Stimulated activated CD8-positive, alpha-beta memory T cell treated with anti-CD3 and anti-CD28 coated beads, Interleukin-12 subunit alpha, Interleukin-12 subunit beta, amount 100 ng/mL, for 4 hours (primary cell): ENCODE results near the gene RHBG.

Experiments
- DNase-seq: peaks from one replicate; pipeline ENCODE4 v3.0.0-alpha.2; 2020; ENCODE audit warnings: low read depth

The RHBG gene

DNA sequence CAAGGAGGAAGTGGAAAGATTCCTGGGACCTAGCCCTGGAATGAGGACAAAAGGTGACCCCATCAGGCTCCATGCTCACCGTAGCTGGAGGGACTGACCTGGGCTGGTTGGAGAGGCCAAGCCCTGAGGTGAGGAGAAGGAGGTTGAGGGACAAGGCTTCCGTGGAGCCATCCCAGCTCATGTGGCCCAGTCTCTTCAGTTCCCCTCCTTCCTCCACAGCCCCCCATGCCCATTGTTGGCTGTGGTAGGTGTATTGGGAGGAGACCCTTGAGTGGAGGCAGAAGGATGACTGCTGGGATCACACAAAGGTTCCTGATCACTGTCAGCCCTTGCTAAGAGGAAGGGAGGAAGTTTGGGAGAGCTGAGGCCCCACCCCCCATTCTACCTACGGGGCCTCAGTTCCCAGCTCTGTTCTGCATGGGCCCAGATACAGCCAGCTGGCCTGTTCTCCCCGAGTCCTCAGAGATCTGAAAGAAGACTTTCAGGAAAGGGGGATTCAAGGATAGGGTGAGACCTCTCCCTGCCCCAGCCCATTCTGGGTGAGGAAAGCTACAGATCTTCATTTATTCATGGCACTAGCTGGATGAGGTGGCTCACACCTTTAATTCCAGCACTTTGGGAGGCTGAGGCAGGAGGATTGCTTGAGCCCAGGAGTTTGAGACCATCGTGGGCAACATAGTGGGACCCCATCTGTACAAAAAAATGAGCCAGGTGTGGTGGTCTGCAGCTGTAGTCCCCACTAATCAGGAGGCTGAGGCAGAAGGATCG, 17.3 kb downstream of the RHBG start:
- no peak for DNase-seq

DNA sequence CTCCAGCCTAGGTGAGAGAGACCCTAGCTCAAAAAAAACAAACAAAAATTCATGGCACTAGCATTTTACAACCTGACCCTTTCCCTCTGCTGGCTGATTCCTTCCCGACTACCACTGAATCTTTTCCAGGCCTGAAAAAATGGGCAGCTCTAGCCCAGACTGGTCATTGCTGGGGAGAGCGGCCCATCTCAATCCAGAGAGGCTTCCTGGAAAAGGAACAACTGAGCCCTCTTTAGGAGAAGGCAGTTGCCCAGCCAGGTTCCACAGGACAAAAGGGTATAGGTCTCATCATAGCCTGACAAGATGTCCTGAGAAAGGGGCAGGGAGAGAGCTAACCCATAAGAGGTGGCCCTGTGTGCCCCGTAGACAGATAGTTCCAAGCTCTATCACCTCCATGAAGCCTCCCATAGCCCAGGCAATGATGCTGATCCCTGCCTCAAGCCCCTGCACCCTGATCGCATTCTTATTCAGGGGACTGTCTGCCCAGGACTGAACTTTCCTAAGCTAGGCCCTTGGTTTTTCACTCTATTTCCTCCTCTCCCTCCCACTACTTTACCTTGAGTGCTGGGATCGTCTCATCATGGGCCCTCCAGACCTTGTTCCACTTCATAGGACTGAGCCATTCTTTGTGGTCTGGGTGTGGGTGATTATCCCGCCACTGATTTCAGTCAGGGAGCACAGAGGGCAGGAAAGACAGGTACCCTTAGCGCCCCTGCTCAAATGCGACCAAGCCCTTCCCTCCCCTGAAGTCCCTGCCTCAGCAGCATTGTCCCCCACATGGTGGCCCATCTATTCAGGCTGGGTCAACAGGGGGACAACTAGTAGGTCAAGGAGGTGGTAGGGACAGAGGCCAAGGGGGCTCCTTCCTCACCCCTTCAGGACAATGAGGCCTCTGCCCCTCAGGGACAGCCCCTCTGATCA, 18.2 kb downstream of the RHBG start:
- DNase-seq: no peak

DNA sequence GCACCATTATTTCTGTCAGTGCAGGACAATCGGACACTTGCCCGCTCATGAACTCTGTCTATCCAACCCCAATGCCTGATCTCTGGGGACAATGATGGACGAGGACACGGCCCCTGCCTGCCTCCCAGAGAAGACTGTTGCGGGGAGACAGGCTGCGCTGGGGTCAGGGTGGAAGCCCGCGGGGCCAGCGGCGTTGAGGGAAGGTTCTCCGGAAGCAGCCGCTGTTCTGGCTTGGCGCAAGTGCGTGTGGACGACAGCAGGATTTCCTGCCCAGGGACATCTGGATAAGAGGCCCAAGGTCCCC, 18.8 kb downstream of the RHBG start:
- DNase-seq: no peak

DNA sequence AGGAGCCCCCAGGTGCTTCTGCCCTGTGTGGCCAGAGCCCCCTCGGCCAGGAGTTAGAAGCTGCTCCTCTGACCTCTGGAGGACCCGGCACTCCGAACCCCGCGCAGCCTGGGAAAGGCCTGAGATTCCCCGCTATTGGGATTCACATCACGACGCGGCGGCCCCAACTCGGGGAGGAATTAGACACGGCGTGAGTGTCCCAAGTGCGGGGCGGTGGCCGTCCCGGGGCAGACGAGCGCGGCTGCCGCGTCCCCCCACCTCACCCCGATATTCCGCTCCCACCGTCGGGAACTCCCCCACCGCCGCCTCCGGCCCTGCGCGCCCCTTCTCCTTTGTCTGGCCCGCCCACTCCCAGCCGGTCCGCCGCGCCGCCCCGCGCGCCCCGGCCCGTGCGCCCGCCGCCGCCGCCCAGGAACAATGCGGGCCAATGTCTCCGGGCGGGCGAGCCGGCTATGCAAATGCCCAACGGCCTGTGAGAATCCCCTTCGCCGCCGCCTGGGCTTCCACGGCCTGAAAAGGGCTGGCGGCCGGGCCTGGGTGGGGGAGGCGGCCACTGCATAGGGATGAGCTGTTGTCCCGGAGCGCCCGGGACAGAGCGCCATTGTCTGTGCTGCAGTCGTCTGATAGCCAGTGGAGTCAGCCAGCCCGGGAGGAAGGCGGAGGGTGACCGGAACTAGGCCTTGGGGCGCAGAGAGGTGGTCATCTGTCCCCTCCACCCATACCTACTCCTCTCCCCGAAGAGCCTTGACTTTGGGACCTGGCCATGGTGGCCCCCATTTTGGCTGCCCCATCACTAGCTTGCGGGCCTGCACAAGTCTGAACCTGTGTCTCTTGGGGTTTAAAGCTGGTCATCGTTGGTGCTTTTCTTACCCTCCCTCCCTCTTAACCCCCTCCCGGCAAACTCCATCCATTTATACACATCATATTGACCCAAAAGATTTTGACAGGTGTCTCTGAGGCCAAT, 19.4 kb downstream of the RHBG start:
- no peak for DNase-seq

DNA sequence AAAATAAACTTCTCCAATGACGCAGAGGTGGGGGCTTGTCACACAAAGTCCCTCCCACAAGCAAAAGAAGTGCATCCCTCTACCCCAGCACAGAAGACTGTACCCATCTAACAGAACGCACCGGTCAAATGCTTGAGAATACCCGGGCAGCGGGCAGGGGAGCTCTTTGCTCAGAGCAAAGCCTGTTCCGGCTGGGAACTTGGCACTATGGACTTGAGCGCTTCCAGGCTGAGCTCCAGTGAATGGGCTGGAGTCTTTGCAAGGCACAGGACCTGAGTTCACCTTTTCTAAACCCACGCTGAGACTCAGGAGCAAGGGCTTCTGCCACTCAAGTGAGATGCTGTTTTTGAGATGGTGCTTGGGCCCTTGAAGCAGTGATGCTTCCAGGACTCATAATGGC, 20.3 kb downstream of the RHBG start:
- DNase-seq: no peak

DNA sequence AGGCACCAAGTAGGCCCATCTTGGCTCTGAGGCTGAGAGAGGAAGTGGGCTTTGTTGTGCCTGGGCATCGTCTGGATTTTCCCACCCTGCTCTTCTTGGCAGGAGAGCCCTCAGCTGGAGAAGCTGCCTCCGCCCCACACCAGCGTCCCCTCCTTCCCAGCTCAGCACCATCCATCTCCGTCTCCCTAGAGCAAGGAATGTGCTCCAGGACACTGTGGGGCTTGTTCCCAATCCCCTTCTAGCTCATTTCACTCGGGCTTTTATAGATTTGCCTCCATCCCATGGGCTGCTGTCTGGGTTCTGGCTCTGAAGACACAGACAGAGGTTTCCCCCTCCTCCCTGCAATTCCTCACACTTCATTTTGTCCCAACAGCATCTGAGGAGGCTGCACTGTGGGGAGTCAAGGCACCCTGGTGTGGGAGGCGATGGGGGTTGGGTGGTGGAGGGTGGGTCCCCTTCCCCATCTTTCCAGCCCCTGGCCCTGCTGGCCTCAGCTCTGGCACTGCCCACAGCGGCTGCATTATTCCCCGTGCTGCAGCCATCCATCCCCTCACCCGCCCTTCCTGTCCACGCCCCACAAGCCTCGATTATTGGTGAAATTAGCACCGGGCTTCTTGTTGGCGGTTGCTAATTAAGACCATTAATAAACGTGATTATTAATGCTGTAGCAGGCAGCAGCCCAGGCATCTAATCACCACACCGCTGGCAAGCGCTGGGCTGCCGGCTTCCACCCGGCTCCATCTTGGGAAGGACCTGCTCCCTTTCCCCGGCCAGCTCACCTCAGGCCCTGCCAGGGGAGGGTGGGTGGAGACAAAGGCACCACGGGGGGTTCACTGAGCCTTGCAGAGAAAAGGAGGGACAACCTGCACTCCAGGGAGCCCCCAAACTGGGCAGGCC, 21.7 kb downstream of the RHBG start:
- DNase-seq: no peak

DNA sequence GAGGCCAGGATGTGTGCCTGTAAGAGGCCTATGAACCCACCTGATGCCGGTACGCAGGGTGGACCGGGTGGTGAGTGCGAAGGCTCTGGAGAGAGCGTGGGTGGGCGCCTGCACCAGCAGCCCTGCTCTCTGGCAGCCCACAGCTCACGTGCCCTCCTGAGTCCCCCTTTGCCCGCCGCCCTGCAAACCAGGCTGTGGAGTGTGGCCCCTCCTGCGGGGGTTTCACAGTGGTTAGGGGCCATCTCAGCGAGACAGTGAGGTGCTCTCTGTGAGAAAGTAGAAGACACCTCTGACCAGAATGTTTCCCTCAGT, 22.3 kb downstream of the RHBG start:
- DNase-seq: no peak

DNA sequence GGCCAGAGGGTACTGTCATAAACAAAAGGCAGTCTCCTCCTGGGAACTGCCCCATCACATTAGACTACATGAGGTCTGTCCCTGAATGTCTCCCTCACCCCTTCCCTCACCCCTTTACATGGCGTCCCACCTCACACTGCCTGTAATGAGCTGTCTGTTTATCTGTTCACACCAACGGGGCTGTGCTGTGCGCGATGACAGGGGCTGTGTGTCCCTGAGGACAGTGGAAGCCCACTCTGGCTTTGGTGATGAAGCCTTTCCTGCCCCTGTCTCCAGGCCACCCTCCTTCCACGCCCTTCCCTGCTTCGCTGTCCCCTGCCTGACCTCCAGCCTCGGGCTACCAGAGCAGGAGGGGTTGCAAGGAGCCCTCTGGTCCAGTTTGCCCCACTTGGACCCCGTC, 22.7 kb downstream of the RHBG start:
- no peak for DNase-seq

DNA sequence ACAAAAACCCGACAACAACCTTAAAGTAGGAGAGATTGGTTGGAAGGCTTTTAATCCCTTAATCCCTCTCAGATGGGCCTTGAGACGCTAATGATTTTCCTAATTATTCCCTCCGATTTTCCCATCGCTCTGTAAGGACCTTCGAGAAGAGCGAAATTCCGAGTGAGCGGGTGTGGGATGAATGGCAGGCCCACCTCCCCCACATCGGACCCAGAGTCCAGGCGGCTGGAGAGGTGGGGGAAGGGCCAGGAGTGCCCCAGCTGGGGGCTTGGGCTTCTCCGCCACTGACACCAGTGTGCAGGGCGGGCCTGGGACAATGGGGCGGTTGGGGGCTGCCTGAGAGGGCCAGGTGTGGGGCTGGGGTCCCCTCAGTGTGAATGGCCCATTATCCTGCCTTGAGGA, 23.4 kb downstream of the RHBG start:
- no peak for DNase-seq

DNA sequence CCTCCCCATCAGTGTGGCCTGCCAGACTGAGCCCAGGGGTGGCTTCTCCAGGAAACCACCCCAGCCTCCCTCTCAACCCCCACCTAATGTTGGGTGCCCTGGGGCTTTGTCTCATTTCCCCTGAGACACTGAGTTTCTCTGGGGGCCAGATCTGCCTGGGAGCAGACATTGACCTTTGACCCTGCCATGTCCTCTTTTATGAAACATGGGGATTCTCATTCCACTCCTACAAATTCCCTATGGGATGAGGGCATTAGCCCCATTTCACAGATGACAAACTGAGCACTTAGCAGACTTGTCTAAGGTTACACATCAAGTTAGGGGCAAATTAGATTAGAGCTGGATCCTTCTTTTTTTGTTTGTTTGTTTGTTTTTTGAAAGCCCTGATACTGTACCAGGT, 24.1 kb downstream of the RHBG start:
- DNase-seq: no peak

DNA sequence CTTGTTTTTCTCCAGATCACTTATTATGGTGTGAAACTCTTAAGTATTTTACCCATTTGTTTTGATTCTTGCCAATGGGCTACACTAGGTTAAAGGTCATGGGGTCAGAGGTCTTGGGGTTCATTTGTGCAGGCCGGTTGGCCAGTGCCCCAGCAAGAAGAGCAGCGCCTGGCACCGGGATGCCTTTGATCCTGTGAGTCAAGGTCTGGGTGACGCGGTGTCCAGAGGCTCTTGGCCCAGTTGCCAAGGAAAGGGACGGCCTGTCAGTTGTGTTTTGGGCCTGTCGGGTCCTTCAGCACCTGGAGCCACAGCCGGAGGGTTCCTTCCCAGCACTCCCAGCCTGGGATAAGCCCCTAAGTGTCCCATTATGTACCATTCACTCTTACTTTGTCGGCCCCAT, 25.1 kb downstream of the RHBG start:
- no peak for DNase-seq

DNA sequence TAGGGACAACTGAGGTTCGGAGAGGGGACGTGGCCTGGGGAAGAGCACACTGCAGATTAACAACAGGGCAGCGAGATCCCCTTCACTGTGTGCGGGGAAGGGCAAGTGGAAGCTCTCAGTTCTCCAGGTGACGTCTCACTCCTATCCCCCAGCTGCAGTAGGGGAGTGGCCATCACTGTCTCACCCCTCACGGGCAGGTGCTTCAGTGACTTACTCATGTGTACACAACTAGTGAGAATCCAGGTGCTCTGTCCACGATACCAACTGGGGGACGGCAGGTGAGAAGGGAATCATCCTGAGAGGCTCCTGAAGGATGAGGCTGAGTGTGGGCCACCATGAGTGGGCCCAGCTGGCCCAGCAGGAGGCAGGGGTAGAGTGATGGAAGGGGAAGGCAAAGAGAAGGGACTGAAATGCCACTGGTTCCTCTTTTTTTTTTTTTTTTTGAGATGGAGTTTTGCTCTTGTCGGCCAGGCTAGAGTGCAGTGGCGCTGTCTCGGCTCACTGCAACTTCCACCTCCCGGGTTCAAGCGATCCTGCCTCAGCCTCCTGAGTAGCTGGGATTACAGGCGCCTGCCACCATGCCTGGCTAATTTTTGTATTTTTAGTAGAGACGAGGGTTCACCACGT, 25.9 kb downstream of the RHBG start:
- DNase-seq: no peak

DNA sequence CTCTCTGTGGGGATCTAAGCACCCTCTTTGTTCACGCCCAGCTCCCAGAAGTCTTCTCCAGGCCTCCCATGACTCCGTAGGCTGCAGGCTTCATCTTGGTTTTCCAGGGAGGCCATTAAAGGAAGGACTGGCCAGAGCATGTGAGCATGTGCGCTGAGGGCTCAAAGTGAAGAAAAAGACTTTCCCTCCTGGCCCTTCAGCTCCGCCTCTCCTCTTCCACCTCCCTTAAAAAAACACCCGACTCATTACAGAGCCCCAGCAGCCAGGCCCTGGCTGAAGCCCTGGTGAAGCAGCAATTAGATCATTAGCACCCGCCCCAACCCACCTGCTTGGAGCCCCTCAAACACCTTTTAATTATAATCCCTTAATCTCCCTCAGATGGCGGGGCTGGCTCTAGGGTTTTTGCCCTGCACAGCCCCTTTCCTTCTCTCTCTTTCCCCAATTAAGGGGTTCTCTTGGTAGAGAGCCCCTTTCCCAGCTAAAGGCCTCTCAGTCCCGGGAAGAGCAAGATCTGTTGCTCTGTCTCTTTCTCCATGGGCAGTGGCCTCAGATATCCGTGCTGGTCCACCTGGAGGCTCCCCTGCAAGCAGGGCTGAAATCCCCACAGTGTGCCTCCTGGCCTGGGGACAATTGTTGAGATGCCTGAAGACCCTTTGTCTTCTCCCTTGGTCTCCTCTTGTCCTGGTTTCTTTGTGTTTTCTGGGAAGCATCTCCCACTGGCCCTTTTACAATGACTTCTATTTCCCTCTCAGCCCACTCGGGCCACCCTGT, 30.5 kb downstream of the RHBG start:
- DNase-seq: no peak

DNA sequence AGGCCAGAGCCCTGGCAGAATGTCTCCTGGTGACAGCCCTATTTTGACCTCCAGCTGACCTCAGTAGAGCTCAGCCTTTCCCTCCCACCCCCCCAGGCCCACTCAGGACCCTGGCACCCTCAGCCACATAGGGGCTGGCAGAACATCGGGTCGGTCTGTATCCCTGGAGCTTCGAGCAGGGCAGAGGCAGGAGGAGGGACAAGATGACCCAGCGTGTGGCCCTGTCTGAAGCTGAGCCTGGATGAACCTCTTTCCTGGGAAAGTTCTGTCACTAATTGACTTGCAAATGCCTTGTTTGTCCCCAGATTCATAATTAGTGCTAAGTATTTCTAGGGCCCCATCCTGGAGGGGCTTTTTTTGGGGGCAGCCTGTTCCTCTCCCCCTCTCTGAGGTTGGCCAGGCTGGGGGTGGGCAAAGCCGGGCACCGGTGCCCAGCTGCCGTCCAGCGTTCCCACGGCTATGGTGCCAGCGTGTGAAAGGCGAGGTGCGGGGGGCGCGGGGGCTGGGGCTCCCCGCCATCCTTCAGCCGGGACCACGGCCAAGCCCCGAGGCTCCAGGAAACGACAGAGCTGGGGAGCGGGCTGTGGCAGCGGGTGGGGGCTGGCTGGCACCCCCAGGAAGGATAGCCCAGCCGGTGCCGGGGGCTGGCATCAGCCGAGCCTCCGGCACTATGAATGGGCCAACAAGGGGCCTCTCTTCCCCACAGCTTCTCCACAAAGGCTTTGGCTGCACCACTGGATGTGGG, 31.4 kb downstream of the RHBG start:
- no peak for DNase-seq

DNA sequence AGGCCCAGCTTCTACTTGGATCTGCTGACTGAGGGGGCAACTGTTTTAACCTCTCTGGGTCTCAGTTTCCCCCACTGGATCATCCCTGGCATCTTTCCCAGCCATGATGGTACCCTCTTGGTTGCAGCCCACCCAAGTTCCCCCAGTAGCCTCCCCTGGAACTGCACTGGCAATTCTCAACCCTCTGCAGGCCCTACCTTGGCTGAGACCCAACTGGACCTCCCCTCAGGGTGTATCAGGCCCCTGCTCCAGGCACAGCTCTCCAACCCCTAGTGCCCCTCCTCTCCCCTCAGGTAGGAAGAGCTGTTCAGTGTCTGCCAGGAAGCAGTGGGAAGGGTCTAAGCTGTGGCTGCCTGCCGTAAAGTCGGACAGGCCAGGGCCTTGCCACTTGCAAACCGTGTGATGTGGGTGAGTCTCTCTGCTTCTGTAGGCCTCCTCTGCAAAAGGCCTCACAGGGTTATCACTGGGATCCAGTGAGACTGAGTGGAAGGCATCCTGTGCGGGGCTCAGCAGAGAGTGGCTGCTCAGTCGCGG, 32.1 kb downstream of the RHBG start:
- DNase-seq: no peak

DNA sequence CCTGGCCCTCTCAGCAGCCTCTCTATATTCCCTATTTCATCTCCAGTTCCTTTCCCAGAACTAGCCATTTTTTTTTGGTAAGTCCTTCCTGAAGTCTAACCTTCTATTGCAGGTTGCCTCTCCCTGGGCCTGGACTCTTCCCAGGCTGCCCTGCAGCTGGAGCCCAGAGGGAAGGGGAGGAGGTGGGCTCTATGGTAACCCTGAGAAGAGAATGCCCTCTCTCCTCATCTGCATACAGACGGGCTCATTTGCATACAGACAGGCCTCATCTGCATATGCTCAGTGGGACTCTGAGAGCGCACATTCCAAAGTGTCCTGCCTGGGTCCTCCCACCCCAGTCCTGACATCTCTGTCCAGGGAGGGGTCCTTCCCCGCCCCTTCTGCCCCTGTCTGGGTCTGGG, 32.7 kb downstream of the RHBG start:
- no peak for DNase-seq

DNA sequence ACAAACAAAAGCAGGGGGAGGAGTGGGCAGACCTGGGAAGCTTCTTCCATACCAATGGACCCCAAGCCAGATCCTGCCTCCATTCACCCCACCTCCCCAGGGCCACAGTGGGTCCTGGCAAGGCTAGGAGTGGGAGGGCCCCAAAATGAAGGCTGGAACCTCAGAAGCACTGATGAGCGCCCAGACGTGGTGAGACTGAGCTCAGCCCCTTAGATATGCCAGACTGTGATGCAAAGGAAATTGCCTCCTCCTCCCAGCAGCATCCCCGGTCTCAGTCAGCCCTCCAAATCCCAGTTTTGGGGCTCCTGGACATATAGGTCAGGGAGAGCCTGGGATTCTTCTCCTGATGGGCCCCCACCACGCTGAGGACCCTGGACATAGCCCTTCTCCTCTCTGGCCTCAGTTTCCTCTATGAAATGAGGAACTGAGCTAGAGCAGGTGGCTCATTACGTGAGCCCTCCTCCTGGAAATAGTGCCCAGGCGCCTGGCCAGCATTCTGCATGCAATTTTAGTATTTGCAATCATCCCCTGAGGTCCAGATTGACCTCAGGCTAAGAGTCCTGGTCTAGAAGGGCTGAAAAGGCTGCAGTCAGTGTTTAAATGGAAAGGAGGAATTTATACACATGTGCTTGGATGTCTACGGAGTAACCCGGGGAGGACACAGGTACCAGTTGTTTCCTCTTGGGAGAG, 33.5 kb downstream of the RHBG start:
- DNase-seq: no peak

DNA sequence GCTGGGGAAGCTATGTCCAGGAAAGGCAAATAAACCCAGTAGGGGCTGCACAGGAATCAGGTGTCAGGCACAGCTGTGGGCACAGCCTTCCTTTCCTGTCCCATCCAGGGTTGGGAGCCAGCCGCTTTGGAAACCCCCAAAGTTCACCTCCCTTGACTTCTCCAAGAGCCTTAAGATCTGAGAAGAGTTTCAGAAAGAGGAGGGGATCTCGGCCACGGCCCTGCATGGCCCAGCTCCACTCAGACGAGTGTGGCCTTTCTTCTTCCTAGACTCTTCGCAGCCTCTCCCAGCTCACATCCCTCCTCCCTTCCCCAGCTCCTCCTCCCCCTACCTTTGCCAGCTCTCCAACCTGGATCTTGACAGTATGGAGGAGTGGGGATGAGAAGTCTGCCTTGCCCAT, 36.7 kb downstream of the RHBG start:
- no peak for DNase-seq

DNA sequence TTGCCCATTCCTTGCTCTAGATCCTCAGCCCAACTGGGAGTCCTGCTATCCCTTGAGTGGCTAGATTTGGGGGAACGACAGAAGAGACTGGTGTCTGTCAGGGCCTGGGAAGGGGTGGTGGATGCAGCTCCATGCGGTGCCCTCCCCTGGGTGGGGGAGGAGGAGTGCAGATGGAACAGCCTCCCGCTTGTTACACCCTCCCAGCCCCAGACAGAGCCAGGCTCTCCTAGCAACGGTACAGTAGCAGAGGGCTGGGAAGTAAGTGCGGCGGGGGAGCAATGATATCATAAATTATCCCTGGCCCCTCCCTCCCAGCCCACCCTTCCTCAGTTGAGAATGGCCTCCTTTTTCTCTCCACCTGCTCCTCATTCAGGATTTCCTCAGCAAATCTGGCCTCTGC, 37.2 kb downstream of the RHBG start:
- DNase-seq: no peak
